Measurements from ENCODE around the gene STXBP6. TPM values are rescaled to one million over a fixed set of nuclear protein-coding genes. Genes with fewer than 3 reads are reported as not detected.

Gene STXBP6
- total and polyA plus RNA-seq, 2 of the 13 experiments (the other 11 are each of a cell fraction or from before 2014, with no cell fraction given), result 35.3 to 42.8 TPM

GRCh38 chr14:24818058-24818822 lies 231.7 kb downstream of the STXBP6 start (continued):
- TF ChIP-seq HIC2 (CRISPR knock-in tag; IDR thresholded peaks at IDR 0.05; ENCODE audit: low read depth), result peak; percentile 75; the same call in 1 of the 2 replicates
- TF ChIP-seq ZNF605 (CRISPR knock-in tag; IDR thresholded peaks at IDR 0.05), result peak; percentile 79
- no peak for TF ChIP-seq MLLT10 (CRISPR knock-in tag; IDR thresholded peaks at IDR 0.05)
- TF ChIP-seq, protein P1, sequence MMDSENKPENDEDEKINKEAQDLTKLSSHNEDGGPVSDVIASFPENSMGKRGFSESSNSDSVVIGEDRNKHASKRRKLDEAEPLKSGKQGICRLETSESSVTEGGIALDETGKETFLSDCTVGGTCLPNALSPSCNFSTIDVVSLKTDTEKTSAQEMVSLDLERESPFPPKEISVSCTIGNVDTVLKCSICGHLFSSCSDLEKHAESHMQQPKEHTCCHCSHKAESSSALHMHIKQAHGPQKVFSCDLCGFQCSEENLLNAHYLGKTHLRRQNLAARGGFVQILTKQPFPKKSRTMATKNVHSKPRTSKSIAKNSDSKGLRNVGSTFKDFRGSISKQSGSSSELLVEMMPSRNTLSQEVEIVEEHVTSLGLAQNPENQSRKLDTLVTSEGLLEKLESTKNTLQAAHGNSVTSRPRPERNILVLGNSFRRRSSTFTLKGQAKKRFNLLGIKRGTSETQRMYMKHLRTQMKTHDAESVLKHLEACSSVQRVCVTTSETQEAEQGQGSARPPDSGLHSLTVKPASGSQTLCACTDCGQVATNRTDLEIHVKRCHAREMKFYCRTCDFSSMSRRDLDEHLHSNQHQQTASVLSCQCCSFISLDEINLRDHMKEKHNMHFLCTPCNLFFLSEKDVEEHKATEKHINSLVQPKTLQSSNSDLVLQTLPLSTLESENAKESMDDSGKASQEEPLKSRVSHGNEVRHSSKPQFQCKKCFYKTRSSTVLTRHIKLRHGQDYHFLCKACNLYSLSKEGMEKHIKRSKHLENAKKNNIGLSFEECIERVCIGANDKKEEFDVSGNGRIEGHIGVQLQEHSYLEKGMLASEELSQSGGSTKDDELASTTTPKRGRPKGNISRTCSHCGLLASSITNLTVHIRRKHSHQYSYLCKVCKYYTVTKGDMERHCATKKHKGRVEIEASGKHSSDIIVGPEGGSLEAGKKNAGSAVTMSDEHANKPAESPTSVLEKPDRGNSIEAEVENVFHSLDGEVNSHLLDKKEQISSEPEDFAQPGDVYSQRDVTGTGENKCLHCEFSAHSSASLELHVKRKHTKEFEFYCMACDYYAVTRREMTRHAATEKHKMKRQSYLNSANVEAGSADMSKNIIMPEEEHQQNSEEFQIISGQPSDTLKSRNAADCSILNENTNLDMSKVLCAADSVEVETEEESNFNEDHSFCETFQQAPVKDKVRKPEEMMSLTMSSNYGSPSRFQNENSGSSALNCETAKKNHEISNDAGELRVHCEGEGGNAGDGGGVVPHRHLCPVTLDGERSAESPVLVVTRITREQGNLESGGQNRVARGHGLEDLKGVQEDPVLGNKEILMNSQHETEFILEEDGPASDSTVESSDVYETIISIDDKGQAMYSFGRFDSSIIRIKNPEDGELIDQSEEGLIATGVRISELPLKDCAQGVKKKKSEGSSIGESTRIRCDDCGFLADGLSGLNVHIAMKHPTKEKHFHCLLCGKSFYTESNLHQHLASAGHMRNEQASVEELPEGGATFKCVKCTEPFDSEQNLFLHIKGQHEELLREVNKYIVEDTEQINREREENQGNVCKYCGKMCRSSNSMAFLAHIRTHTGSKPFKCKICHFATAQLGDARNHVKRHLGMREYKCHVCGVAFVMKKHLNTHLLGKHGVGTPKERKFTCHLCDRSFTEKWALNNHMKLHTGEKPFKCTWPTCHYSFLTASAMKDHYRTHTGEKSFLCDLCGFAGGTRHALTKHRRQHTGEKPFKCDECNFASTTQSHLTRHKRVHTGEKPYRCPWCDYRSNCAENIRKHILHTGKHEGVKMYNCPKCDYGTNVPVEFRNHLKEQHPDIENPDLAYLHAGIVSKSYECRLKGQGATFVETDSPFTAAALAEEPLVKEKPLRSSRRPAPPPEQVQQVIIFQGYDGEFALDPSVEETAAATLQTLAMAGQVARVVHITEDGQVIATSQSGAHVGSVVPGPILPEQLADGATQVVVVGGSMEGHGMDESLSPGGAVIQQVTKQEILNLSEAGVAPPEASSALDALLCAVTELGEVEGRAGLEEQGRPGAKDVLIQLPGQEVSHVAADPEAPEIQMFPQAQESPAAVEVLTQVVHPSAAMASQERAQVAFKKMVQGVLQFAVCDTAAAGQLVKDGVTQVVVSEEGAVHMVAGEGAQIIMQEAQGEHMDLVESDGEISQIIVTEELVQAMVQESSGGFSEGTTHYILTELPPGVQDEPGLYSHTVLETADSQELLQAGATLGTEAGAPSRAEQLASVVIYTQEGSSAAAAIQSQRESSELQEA (CRISPR knock-in tag; IDR thresholded peaks at IDR 0.05; ENCODE audit: not compliant biosample characterization), result peak; percentile 92
- peak; percentile 37; the same call in 1 of the 2 replicates for TF ChIP-seq MED13 (CRISPR knock-in tag; IDR thresholded peaks at IDR 0.05)
- peak; percentile 71; the same call in 1 of the 2 replicates for TF ChIP-seq HNF1B (CRISPR knock-in tag; IDR thresholded peaks at IDR 0.05)
- peak; percentile 83 for TF ChIP-seq PPARG (CRISPR knock-in tag; conservative IDR thresholded peaks at IDR 0.05)
- peak; percentile 52; the same call in 1 of the 2 replicates for TF ChIP-seq ZNF451 (CRISPR knock-in tag; IDR thresholded peaks at IDR 0.05)
- TF ChIP-seq ZNF720 (CRISPR knock-in tag; IDR thresholded peaks at IDR 0.05), result peak; percentile 81; the same call in 1 of the 2 replicates
- TF ChIP-seq, protein P2, sequence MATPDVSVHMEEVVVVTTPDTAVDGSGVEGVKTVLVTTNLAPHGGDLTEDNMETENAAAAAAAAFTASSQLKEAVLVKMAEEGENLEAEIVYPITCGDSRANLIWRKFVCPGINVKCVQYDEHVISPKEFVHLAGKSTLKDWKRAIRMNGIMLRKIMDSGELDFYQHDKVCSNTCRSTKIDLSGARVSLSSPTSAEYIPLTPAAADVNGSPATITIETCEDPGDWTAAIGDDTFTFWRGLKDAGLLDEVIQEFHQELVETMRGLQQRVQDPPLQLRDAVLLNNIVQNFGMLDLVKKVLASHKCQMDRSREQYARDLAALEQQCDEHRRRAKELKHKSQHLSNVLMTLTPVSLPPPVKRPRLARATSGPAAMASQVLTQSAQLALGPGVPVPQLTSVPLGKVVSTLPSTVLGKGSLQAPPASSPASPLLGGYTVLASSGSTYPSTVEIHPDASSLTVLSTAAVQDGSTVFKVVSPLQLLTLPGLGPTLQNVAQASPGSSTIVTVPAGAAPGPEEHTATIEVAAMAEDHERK (CRISPR knock-in tag; IDR thresholded peaks at IDR 0.05; ENCODE audit: low read depth), result no peak
- no peak for TF ChIP-seq PBX3 (CRISPR knock-in tag; IDR thresholded peaks at IDR 0.05; ENCODE audit: borderline replicate concordance)
- TF ChIP-seq ZNF775 (CRISPR knock-in tag; IDR thresholded peaks at IDR 0.05; ENCODE audit: borderline replicate concordance), result peak; percentile 65; the same call in 1 of the 2 replicates
- peak; percentile 91 for TF ChIP-seq ZNF761 (CRISPR knock-in tag; conservative IDR thresholded peaks at IDR 0.05)

Measured in HepG2 (cell line).